Mesenchymal stem cell (in vitro differentiated cells and primary cell): ENCODE data around the gene PUS10.

Experiments used
- DNase-seq: peaks from one replicate; pipeline ENCODE4 v3.0.0-alpha.2; 2013
- H2AFZ ChIP-seq: one replicate; pipeline ENCODE4 v1.6.1; 2013; ENCODE audit warnings: low read depth, mild to moderate bottlenecking, control low read depth, inconsistent platforms, low read length, moderate library complexity
- H2AK5ac ChIP-seq: 2 replicates; pipeline ENCODE4 v1.6.1; 2013; ENCODE audit warnings: low read length, moderate library complexity, mild to moderate bottlenecking, inconsistent platforms; ENCODE audit not compliant: severe bottlenecking
- H2BK120ac ChIP-seq: one replicate; pipeline ENCODE4 v1.6.1; 2013; ENCODE audit warnings: low read depth, mild to moderate bottlenecking, inconsistent platforms, low read length, moderate library complexity
- H2BK12ac ChIP-seq, 2 experiments: one replicate each; pipeline ENCODE4 v1.6.1; 2013; ENCODE audit warnings: inconsistent platforms in 2 of 2, low read length in 2 of 2, mild to moderate bottlenecking in 2 of 2, moderate library complexity in 2 of 2, control low read depth in 1 of 2
- H2BK15ac ChIP-seq: one replicate; pipeline ENCODE4 v1.6.1; 2013; ENCODE audit warnings: mild to moderate bottlenecking, low read depth, inconsistent platforms; ENCODE audit not compliant: poor library complexity, severe bottlenecking
- H2BK5ac ChIP-seq: 2 replicates; pipeline ENCODE4 v1.6.1; 2013; ENCODE audit warnings: low read depth, mild to moderate bottlenecking, low read length, control low read depth, inconsistent platforms; ENCODE audit not compliant: poor library complexity, severe bottlenecking
- H3K14ac ChIP-seq, 2 experiments: one replicate each; pipeline ENCODE4 v1.6.1; 2013; ENCODE audit warnings: inconsistent platforms in 2 of 2, low read length in 2 of 2, control low read depth in 1 of 2, mild to moderate bottlenecking in 1 of 2, moderate library complexity in 1 of 2
- H3K18ac ChIP-seq, 2 experiments: one replicate each; pipeline ENCODE4 v1.6.1; 2013; ENCODE audit warnings: inconsistent platforms in 2 of 2, low read length in 2 of 2, control low read depth in 1 of 2, low read depth in 1 of 2, mild to moderate bottlenecking in 1 of 2
- H3K23ac ChIP-seq, 2 experiments: one replicate each; pipeline ENCODE4 v1.6.1; 2013; ENCODE audit warnings: inconsistent platforms in 2 of 2, low read length in 2 of 2, mild to moderate bottlenecking in 2 of 2, moderate library complexity in 2 of 2, control low read depth in 1 of 2
- H3K27ac ChIP-seq: 2 replicates; pipeline ENCODE4 v1.5.1; 2013; ENCODE audit warnings: mild to moderate bottlenecking, moderate library complexity, low read length, control low read depth, inconsistent platforms; ENCODE audit not compliant: poor library complexity, severe bottlenecking
- H3K27me3 ChIP-seq, 2 experiments: 2 replicates each; pipeline versions ENCODE4 v1.6.1 to v1.7.0; 2013; ENCODE audit warnings: low read length in 2 of 2, mild to moderate bottlenecking in 2 of 2, moderate library complexity in 2 of 2, control low read depth in 1 of 2, inconsistent platforms in 1 of 2; ENCODE audit not compliant: control insufficient read depth in 1 of 2, insufficient read depth in 1 of 2
- H3K36me3 ChIP-seq, 2 experiments: 2 replicates each; pipeline versions ENCODE4 v1.6.1 to v1.7.0; 2013; ENCODE audit warnings: low read length in 2 of 2, control low read depth in 1 of 2, inconsistent platforms in 1 of 2, low read depth in 1 of 2, mild to moderate bottlenecking in 1 of 2; ENCODE audit not compliant: insufficient read depth in 2 of 2, control insufficient read depth in 1 of 2
- H3K4ac ChIP-seq, 2 experiments: one replicate each; pipeline ENCODE4 v1.6.1; 2013; ENCODE audit warnings: inconsistent platforms in 2 of 2, low read length in 2 of 2, mild to moderate bottlenecking in 2 of 2, moderate library complexity in 2 of 2, control low read depth in 1 of 2, low read depth in 1 of 2
- H3K4me1 ChIP-seq: 2 replicates; pipeline ENCODE4 v1.6.1; 2013; ENCODE audit warnings: low read depth, low read length, control low read depth; ENCODE audit not compliant: control insufficient read depth, insufficient read depth
- H3K4me2 ChIP-seq: 2 replicates; pipeline ENCODE4 v1.6.1; 2013; ENCODE audit warnings: low read length, mild to moderate bottlenecking, inconsistent platforms; ENCODE audit not compliant: poor library complexity, severe bottlenecking
- H3K4me3 ChIP-seq, 2 experiments: 2 replicates each; pipeline versions ENCODE4 v1.5.1 to v1.7.0; 2013; ENCODE audit warnings: low read length in 2 of 2, mild to moderate bottlenecking in 2 of 2, control low read depth in 1 of 2, low read depth in 1 of 2; ENCODE audit not compliant: insufficient read depth in 1 of 2
- H3K79me1 ChIP-seq: replicated peaks from 2 replicates; pipeline ENCODE4 v1.6.1; 2013; ENCODE audit warnings: mild to moderate bottlenecking, control low read depth, low read length, inconsistent platforms; ENCODE audit not compliant: poor library complexity, severe bottlenecking
- H3K9ac ChIP-seq: 2 replicates; pipeline ENCODE4 v1.7.0; 2013; ENCODE audit warnings: mild to moderate bottlenecking, low read length, moderate library complexity
- H3K9me3 ChIP-seq: 2 replicates; pipeline ENCODE4 v1.7.0; 2013; ENCODE audit warnings: mild to moderate bottlenecking, low read length; ENCODE audit not compliant: control insufficient read depth
- H4K8ac ChIP-seq: one replicate; pipeline ENCODE4 v1.6.1; 2013; ENCODE audit warnings: inconsistent platforms, mild to moderate bottlenecking, low read length, moderate library complexity
- H4K91ac ChIP-seq: one replicate; pipeline ENCODE4 v1.6.1; 2013; ENCODE audit warnings: mild to moderate bottlenecking, low read length, inconsistent platforms
- WGBS: methylation state at CpG from one replicate; pipeline ENCODE4 v1.1.7; 2013; ENCODE audit warnings: mixed read lengths; 5-methylcytosine and 5-hydroxymethylcytosine counted together

The PUS10 gene

GRCh38 chr2:61018318-61018755 is 282 bp upstream of the PUS10 start:
- 0% methylated on average over 5 of the region's 7 CpGs for WGBS

GRCh38 chr2:61017003-61017555 is 976 bp downstream of the PUS10 start:
- Histone ChIP-seq H3K4me2 (peak overlapping the region; percentile 92), H3K14ac (peak overlapping the region in 1 of 2 experiments; percentile 83), H4K8ac (peak overlapping the region; percentile 74), H3K23ac (peak overlapping the region in 1 of 2 experiments; percentile 47), H2AFZ (peak overlapping the region; percentile 96), H2BK5ac (peak overlapping the region; percentile 84), H3K9me3 (no peaks in the 10 kb centered on the region), H4K91ac (peak overlapping the region; percentile 70), H3K4me3 (peak overlapping the region; percentile 88 to 99), H3K4ac (peak overlapping the region; percentile 46 to 88), H3K36me3 (peaks cover 8 to 9% of the 10 kb centered on the region in 2 experiments), H3K4me1 (peaks cover 3% of the 10 kb centered on the region), H2AK5ac (no peak overlapping the region), H3K18ac (peak overlapping the region; percentile 87 to 91), H3K27me3 (no peaks in the 10 kb centered on the region), H3K9ac (peak overlapping the region; percentile 96), H2BK120ac (peak overlapping the region; percentile 11), H3K27ac (peak overlapping the region; percentile 96), H3K79me1 (peaks cover 18% of the 10 kb centered on the region), H2BK15ac (peak overlapping the region; percentile 26), H2BK12ac (peak overlapping the region in 1 of 2 experiments; percentile 99)
- WGBS: under 1% methylated on average over 27 of the region's 27 CpGs
- DNase-seq: peak; percentile 89

More at GRCh38 chr2:61018318-61018755, 282 bp upstream of the PUS10 start:
- DNase-seq: no peak
- Histone ChIP-seq H3K9ac (peak overlapping the region; percentile 96), H3K27me3 (no peaks in the 10 kb centered on the region), H2AK5ac (no peak overlapping the region), H4K8ac (no peak overlapping the region), H2BK120ac (no peak overlapping the region), H3K18ac (peak overlapping the region in 1 of 2 experiments; percentile 87), H3K36me3 (peaks cover 9 to 15% of the 10 kb centered on the region in 2 experiments), H2AFZ (peak overlapping the region; percentile 96), H2BK12ac (no peak overlapping the region), H4K91ac (no peak overlapping the region), H2BK15ac (no peak overlapping the region), H2BK5ac (no peak overlapping the region), H3K23ac (no peak overlapping the region), H3K4me3 (peak overlapping the region; percentile 88 to 99), H3K14ac (no peak overlapping the region), H3K4me1 (no peaks in the 10 kb centered on the region), H3K4me2 (peak overlapping the region; percentile 66), H3K27ac (peak overlapping the region; percentile 96), H3K79me1 (peaks cover 22% of the 10 kb centered on the region), H3K4ac (peak overlapping the region in 1 of 2 experiments; percentile 37), H3K9me3 (peaks cover 4% of the 10 kb centered on the region)

GRCh38 chr2:61016392-61017002 is 1.6 kb downstream of the PUS10 start:
- H2AK5ac ChIP-seq: no peak overlapping the region
- peak overlapping the region; percentile 92 for H3K4me2 ChIP-seq
- no peaks in the 10 kb centered on the region for H3K9me3 ChIP-seq
- peak overlapping the region; percentile 24 to 82 for H3K4ac ChIP-seq
- 7% methylated on average over 10 of the region's 16 CpGs for WGBS
- DNase-seq: no peak
- no peak overlapping the region for H2BK15ac ChIP-seq
- H2BK12ac ChIP-seq: no peak overlapping the region
- H3K27me3 ChIP-seq: no peaks in the 10 kb centered on the region
- no peak overlapping the region for H4K91ac ChIP-seq
- H3K4me3 ChIP-seq: peak overlapping the region; percentile 88 to 99
- H3K14ac ChIP-seq: no peak overlapping the region
- H3K27ac ChIP-seq: peak overlapping the region; percentile 96
- H3K23ac ChIP-seq: no peak overlapping the region
- H2BK120ac ChIP-seq: no peak overlapping the region
- peak overlapping the region; percentile 95 for H2AFZ ChIP-seq
- H3K18ac ChIP-seq: peak overlapping the region; percentile 85 to 91
- peak overlapping the region; percentile 74 for H4K8ac ChIP-seq
- H3K9ac ChIP-seq: peak overlapping the region; percentile 96
- peaks cover 18% of the 10 kb centered on the region for H3K79me1 ChIP-seq
- peaks cover 6 to 7% of the 10 kb centered on the region in 2 experiments for H3K36me3 ChIP-seq
- peaks cover 3% of the 10 kb centered on the region for H3K4me1 ChIP-seq
- no peak overlapping the region for H2BK5ac ChIP-seq

GRCh38 chr2:61015976-61016375 is 2.1 kb downstream of the PUS10 start:
- no peak overlapping the region for H2BK5ac ChIP-seq

More at GRCh38 chr2:61015976-61016375, 2.1 kb downstream of the PUS10 start:
- H4K91ac ChIP-seq: no peak overlapping the region
- no peak overlapping the region for H3K14ac ChIP-seq
- no CpG with 5 or more reads among the region's 2 CpGs for WGBS
- peaks cover 1 to 2% of the 10 kb centered on the region in 2 experiments for H3K36me3 ChIP-seq
- no peak overlapping the region for H2BK12ac ChIP-seq
- no peak overlapping the region for H2BK15ac ChIP-seq
- H3K18ac ChIP-seq: no peak overlapping the region
- no peak overlapping the region for H3K27ac ChIP-seq
- peaks cover 14% of the 10 kb centered on the region for H3K79me1 ChIP-seq
- H3K23ac ChIP-seq: no peak overlapping the region
- H3K4me3 ChIP-seq: peak overlapping the region in 1 of 2 experiments; percentile 99
- no peak overlapping the region for H4K8ac ChIP-seq
- H2BK120ac ChIP-seq: no peak overlapping the region
- H3K9me3 ChIP-seq: no peaks in the 10 kb centered on the region
- H3K4me1 ChIP-seq: peaks cover 3% of the 10 kb centered on the region
- no peak overlapping the region for H2AK5ac ChIP-seq
- H3K9ac ChIP-seq: peak overlapping the region; percentile 96
- no peak overlapping the region for H3K4ac ChIP-seq
- H3K4me2 ChIP-seq: no peak overlapping the region
- H2AFZ ChIP-seq: no peak overlapping the region
- DNase-seq: no peak
- H3K27me3 ChIP-seq: no peaks in the 10 kb centered on the region
